PC-9 (cell line): ENCODE data around the gene UNC45A.
"Not testable (repeated sequence)": the region's sequence is repeated elsewhere in the genome, so short reads cannot be mapped to it uniquely, and the experiment has no call there.

ENCODE experiments used
- CTCF ChIP-seq: fragments of 200-600 bp; sonication (generic); conservative IDR thresholded peaks from 2 replicates; pipeline ENCODE4 v1.6.1; 2017; ENCODE audit warnings: mixed run types, antibody characterized with exemption, mild to moderate bottlenecking, moderate library complexity
- EZH2 ChIP-seq: fragments of 200-600 bp; sonication (generic); IDR thresholded peaks from 2 replicates; pipeline ENCODE4 v1.8.0; 2017; ENCODE audit warnings: antibody characterized with exemption, low read depth

GRCh38 chr15:90922712-90923322 is 12.3 kb upstream of the UNC45A start:
- not testable (repeated sequence) for TF ChIP-seq EZH2, CTCF
